HCT116 (cell line): ENCODE measurements around the gene SIK3.

ENCODE experiments used
- CBX3 ChIP-seq: IDR thresholded peaks from 2 replicates; pipeline ENCODE4 v1.6.1; 2012; ENCODE audit warnings: low read depth
- CEBPB ChIP-seq: IDR thresholded peaks from 2 replicates; pipeline ENCODE4 v1.6.1; 2012; ENCODE audit warnings: low read depth
- EGR1 ChIP-seq: IDR thresholded peaks from 2 replicates; pipeline ENCODE4 v1.6.1; 2012; ENCODE audit warnings: low read depth
- EZH2 ChIP-seq: fragments of 200-600 bp; sonication (generic); IDR thresholded peaks from 2 replicates; pipeline ENCODE4 v1.6.1; 2017; ENCODE audit warnings: antibody characterized with exemption, mixed run types
- POLR2A ChIP-seq: IDR thresholded peaks from 2 replicates; pipeline ENCODE4 v1.7.0; 2011; ENCODE audit warnings: borderline replicate concordance; ENCODE audit not compliant: insufficient read depth, insufficient read length; ENCODE audit errors: extremely low read depth
- POLR2AphosphoS5 ChIP-seq: IDR thresholded peaks from 2 replicates; pipeline ENCODE4 v1.6.1; 2011; ENCODE audit warnings: mild to moderate bottlenecking, low read depth, low read length, moderate library complexity
- SP1 ChIP-seq: IDR thresholded peaks from 2 replicates; pipeline ENCODE4 v1.6.1; 2012; ENCODE audit warnings: low read depth
- YY1 ChIP-seq: IDR thresholded peaks from 2 replicates; pipeline ENCODE4 v1.6.1; 2011; ENCODE audit warnings: low read length, low read depth, moderate library complexity, mild to moderate bottlenecking; ENCODE audit not compliant: insufficient replicate concordance; ENCODE audit errors: extremely low read depth
- ZFX ChIP-seq: fragments of 450-650 bp; IDR thresholded peaks from 2 replicates; pipeline ENCODE4 v1.6.1; 2017
- ZNF274 ChIP-seq: fragments of 200-500 bp; sonication (Bioruptor generic); IDR thresholded peaks from 2 replicates; pipeline ENCODE4 v1.6.1; 2014; ENCODE audit warnings: mild to moderate bottlenecking, low read depth, low read length, inconsistent platforms
- TF ChIP-seq, protein P1 (sequence below), 3 experiments: fragments of 200-600 bp in 1 of 3; sonication (generic) in 1 of 3; IDR thresholded peaks in 2 of 3; conservative IDR thresholded peaks in 1 of 3; 2 replicates each; pipeline ENCODE4 v1.5.1; 2012 to 2017; ENCODE audit warnings: low read depth in 2 of 3, low read length in 2 of 3, antibody characterized with exemption in 1 of 3, borderline replicate concordance in 1 of 3, control low read depth in 1 of 3, mild to moderate bottlenecking in 1 of 3, mixed read lengths in 1 of 3, mixed run types in 1 of 3, moderate library complexity in 1 of 3; ENCODE audit not compliant: insufficient read depth in 1 of 3
- TF ChIP-seq, protein P2 (sequence below): IDR thresholded peaks from 2 replicates; pipeline ENCODE4 v1.6.1; 2012
- TF ChIP-seq, protein P3 (sequence below): IDR thresholded peaks from 2 replicates; pipeline ENCODE4 v1.6.1; 2011; ENCODE audit warnings: mild to moderate bottlenecking, low read length, moderate library complexity; ENCODE audit not compliant: insufficient replicate concordance; ENCODE audit errors: extremely low read depth
- TF ChIP-seq, protein P4 (sequence below): IDR thresholded peaks from 2 replicates; pipeline ENCODE4 v1.6.1; 2012; ENCODE audit warnings: low read depth

DNA sequence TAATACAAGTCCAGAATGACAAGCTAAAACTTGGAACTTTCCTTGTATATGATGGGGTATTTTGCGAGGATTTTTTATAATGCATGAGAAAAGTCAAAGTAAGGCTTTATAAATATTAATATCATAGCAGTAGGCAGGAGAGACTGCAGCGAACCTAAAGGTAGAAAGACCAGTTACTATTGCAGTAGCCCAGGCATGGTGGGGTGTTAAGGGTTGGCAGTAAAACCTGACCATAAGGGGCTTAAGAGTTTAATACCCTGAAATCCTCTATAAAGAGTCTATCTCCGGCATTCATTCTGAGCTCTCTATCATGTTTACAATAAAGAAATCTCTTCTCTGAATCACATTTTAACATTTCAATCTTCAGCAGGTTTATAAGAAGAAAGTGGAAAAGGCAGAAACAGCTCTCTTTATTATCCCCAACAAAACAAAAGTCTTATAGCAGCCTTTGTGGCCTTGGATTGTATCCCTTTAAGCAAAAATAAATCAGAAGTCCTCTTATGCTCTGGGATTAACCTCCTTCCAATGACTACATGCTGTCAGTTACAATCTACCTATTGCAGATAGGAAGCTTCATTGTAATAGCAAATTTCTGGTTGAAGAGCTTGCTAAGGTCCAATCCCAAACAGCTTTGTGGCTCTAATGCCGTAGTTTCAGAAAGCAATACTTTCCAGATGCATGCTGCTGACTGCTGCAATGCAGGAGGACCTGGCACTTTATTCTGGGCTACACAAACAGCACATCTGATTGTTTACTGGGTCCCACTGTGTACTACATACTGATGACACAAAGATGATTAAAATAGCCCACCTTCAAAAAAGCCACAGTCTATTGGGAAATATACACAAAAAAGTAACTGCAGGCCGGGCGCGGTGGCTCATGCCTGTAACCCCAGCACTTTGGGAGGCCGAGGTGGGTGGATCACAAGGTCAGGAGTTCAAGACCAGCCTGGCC, 45.8 kb downstream of the SIK3 start:
- TF ChIP-seq, protein P1, sequence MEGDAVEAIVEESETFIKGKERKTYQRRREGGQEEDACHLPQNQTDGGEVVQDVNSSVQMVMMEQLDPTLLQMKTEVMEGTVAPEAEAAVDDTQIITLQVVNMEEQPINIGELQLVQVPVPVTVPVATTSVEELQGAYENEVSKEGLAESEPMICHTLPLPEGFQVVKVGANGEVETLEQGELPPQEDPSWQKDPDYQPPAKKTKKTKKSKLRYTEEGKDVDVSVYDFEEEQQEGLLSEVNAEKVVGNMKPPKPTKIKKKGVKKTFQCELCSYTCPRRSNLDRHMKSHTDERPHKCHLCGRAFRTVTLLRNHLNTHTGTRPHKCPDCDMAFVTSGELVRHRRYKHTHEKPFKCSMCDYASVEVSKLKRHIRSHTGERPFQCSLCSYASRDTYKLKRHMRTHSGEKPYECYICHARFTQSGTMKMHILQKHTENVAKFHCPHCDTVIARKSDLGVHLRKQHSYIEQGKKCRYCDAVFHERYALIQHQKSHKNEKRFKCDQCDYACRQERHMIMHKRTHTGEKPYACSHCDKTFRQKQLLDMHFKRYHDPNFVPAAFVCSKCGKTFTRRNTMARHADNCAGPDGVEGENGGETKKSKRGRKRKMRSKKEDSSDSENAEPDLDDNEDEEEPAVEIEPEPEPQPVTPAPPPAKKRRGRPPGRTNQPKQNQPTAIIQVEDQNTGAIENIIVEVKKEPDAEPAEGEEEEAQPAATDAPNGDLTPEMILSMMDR (IDR thresholded peaks at IDR 0.05 in 2 of 3, conservative IDR thresholded peaks at IDR 0.05 in 1 of 3; ENCODE audit: borderline replicate concordance in 1 of 3, insufficient read depth in 1 of 3, low read depth in 2 of 3, low read length in 2 of 3) = no peak
- TF ChIP-seq POLR2AphosphoS5 = no peak
- TF ChIP-seq EZH2 = no peak
- no peak for TF ChIP-seq YY1
- no peak for TF ChIP-seq EGR1
- no peak for TF ChIP-seq ZFX
- TF ChIP-seq, protein P2, sequence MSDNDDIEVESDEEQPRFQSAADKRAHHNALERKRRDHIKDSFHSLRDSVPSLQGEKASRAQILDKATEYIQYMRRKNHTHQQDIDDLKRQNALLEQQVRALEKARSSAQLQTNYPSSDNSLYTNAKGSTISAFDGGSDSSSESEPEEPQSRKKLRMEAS = no peak
- no peak for TF ChIP-seq CEBPB
- no peak for TF ChIP-seq POLR2A
- no peak for TF ChIP-seq SP1
- no peak for TF ChIP-seq CBX3
- TF ChIP-seq, protein P3, sequence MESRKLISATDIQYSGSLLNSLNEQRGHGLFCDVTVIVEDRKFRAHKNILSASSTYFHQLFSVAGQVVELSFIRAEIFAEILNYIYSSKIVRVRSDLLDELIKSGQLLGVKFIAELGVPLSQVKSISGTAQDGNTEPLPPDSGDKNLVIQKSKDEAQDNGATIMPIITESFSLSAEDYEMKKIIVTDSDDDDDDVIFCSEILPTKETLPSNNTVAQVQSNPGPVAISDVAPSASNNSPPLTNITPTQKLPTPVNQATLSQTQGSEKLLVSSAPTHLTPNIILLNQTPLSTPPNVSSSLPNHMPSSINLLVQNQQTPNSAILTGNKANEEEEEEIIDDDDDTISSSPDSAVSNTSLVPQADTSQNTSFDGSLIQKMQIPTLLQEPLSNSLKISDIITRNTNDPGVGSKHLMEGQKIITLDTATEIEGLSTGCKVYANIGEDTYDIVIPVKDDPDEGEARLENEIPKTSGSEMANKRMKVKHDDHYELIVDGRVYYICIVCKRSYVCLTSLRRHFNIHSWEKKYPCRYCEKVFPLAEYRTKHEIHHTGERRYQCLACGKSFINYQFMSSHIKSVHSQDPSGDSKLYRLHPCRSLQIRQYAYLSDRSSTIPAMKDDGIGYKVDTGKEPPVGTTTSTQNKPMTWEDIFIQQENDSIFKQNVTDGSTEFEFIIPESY = no peak
- no peak for TF ChIP-seq ZNF274
- TF ChIP-seq, protein P4, sequence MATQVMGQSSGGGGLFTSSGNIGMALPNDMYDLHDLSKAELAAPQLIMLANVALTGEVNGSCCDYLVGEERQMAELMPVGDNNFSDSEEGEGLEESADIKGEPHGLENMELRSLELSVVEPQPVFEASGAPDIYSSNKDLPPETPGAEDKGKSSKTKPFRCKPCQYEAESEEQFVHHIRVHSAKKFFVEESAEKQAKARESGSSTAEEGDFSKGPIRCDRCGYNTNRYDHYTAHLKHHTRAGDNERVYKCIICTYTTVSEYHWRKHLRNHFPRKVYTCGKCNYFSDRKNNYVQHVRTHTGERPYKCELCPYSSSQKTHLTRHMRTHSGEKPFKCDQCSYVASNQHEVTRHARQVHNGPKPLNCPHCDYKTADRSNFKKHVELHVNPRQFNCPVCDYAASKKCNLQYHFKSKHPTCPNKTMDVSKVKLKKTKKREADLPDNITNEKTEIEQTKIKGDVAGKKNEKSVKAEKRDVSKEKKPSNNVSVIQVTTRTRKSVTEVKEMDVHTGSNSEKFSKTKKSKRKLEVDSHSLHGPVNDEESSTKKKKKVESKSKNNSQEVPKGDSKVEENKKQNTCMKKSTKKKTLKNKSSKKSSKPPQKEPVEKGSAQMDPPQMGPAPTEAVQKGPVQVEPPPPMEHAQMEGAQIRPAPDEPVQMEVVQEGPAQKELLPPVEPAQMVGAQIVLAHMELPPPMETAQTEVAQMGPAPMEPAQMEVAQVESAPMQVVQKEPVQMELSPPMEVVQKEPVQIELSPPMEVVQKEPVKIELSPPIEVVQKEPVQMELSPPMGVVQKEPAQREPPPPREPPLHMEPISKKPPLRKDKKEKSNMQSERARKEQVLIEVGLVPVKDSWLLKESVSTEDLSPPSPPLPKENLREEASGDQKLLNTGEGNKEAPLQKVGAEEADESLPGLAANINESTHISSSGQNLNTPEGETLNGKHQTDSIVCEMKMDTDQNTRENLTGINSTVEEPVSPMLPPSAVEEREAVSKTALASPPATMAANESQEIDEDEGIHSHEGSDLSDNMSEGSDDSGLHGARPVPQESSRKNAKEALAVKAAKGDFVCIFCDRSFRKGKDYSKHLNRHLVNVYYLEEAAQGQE = no peak
